Fibroblast of lung (primary cell): ENCODE data around the gene C9orf50. TPM values are rescaled to one million over a fixed set of nuclear protein-coding genes. Genes with fewer than 3 reads are reported as not detected.
A peak's percentile ranks its signal among the peaks of the same experiment; 100 is the strongest.

Source experiments
- DNase-seq, 2 donors: peaks; one replicate each; pipeline versions ENCODE4 v3.0.0 to v3.0.0-alpha.2; 2010; ENCODE audit warnings: low read depth in 2 of 2
- H2AFZ ChIP-seq: 2 replicates; pipeline ENCODE4 v1.5.1; 2012; ENCODE audit warnings: low read length, control low read depth, inconsistent platforms
- H3K27ac ChIP-seq: 2 replicates; pipeline ENCODE4 v1.5.1; 2011; ENCODE audit warnings: low read length, control low read depth; ENCODE audit not compliant: insufficient read depth
- H3K27me3 ChIP-seq: 2 replicates; pipeline ENCODE4 v1.5.1; 2011; ENCODE audit warnings: mild to moderate bottlenecking, low read length; ENCODE audit not compliant: control insufficient read depth, insufficient read depth
- H3K36me3 ChIP-seq: 2 replicates; pipeline ENCODE4 v1.5.1; 2011; ENCODE audit warnings: low read length; ENCODE audit not compliant: control insufficient read depth, insufficient read depth
- H3K4me1 ChIP-seq: 2 replicates; pipeline ENCODE4 v1.5.1; 2011; ENCODE audit warnings: low read length; ENCODE audit not compliant: control insufficient read depth, insufficient read depth; ENCODE audit errors: extremely low read depth
- H3K4me2 ChIP-seq: 2 replicates; pipeline ENCODE4 v1.5.1; 2011; ENCODE audit warnings: low read length, control low read depth; ENCODE audit not compliant: insufficient read depth; ENCODE audit errors: extremely low read depth
- H3K4me3 ChIP-seq, 4 experiments: fragments of 200-600 bp in 1 of 4; sonication (generic) in 1 of 4; replicated peaks in 1 of 4; 2 replicates each; pipeline ENCODE4 v1.5.1; 2011 to 2016; ENCODE audit warnings: low read length in 4 of 4, low read depth in 3 of 4, mild to moderate bottlenecking in 3 of 4, control low read depth in 2 of 4, inconsistent platforms in 1 of 4, mixed read lengths in 1 of 4; ENCODE audit not compliant: insufficient read depth in 1 of 4; ENCODE audit errors: control extremely low read depth in 1 of 4
- H3K79me2 ChIP-seq: 2 replicates; pipeline ENCODE4 v1.5.1; 2012; ENCODE audit warnings: mild to moderate bottlenecking, low read length, inconsistent platforms; ENCODE audit not compliant: control insufficient read depth, insufficient read depth
- H3K9ac ChIP-seq: 2 replicates; pipeline ENCODE4 v1.5.1; 2011; ENCODE audit warnings: mild to moderate bottlenecking, low read length, control low read depth; ENCODE audit not compliant: insufficient read depth
- H3K9me3 ChIP-seq: 2 replicates; pipeline ENCODE4 v1.5.1; 2012; ENCODE audit warnings: low read depth, low read length; ENCODE audit not compliant: control insufficient read depth, insufficient read depth
- H4K20me1 ChIP-seq: 2 replicates; pipeline ENCODE4 v1.5.1; 2011; ENCODE audit warnings: low read length; ENCODE audit not compliant: control insufficient read depth, insufficient read depth; ENCODE audit errors: extremely low read depth
- CTCF ChIP-seq, 2 donors: IDR thresholded peaks in 1 of 2; conservative IDR thresholded peaks in 1 of 2; 1 replicate in 1 of 2; 2 replicates in 1 of 2; pipeline ENCODE4 v1.5.1; 2011 to 2012; ENCODE audit warnings: low read length in 2 of 2, control low read depth in 1 of 2, inconsistent platforms in 1 of 2, low read depth in 1 of 2, mild to moderate bottlenecking in 1 of 2
- EZH2 ChIP-seq: IDR thresholded peaks from 2 replicates; pipeline ENCODE4 v1.5.1; 2012; ENCODE audit warnings: low read length, control low read depth, mild to moderate bottlenecking; ENCODE audit errors: missing control alignments
- polyA plus RNA-seq, 2 donors: library from polyadenylated mRNA; depleted of rRNA in 1 of 2; stranded (reverse) in 1 of 2; unstranded in 1 of 2; fragments of >200 nt; gene quantifications; 2 replicates each; pipeline ENCODE4 v1.2.1, GENCODE V29; 2011 to 2012; ENCODE audit warnings: missing spikeins in 1 of 2
- total RNA-seq: library from RNA; depleted of rRNA; stranded (reverse); fragments of >200 nt; gene quantifications from 2 replicates; pipeline ENCODE4 v1.2.1, GENCODE V29; 2014

The C9orf50 gene
- total and polyA plus RNA-seq, 2 donors (not counting 1 experiment from before 2014, with no cell fraction given) = 0.16 to 0.17 TPM

- H4K20me1 ChIP-seq = no peaks in the 10 kb centered on the region
- H2AFZ ChIP-seq = no peak overlapping the region
- no peaks in the 10 kb centered on the region for H3K9me3 ChIP-seq
- H3K27me3 ChIP-seq = no peaks in the 10 kb centered on the region
- H3K4me1 ChIP-seq = peaks cover 38% of the 10 kb centered on the region
- no peak for DNase-seq
- H3K79me2 ChIP-seq = no peaks in the 10 kb centered on the region
- peak overlapping the region; percentile 70 for H3K27ac ChIP-seq
- no peak overlapping the region for H3K9ac ChIP-seq
- TF ChIP-seq EZH2 (no peak), CTCF (conservative IDR thresholded peaks at IDR 0.05 in 1 of 2, IDR thresholded peaks at IDR 0.05 in 1 of 2; ENCODE audit: low read depth in 1 of 2, low read length in 2 of 2) (no peak)
- H3K4me2 ChIP-seq = no peak overlapping the region
- H3K36me3 ChIP-seq = no peaks in the 10 kb centered on the region
- no peak overlapping the region for H3K4me3 ChIP-seq
Measured at GRCh38 chr9:129571298-129572051, 49.4 kb downstream of the C9orf50 start.

GRCh38 chr9:129570450-129571297, 50.2 kb downstream of the C9orf50 start:
- H3K36me3 ChIP-seq = no peaks in the 10 kb centered on the region
- peak overlapping the region; percentile 52 for H3K4me2 ChIP-seq
- no peaks in the 10 kb centered on the region for H4K20me1 ChIP-seq
- H3K79me2 ChIP-seq = no peaks in the 10 kb centered on the region
- H3K9me3 ChIP-seq = no peaks in the 10 kb centered on the region
- no peak overlapping the region for H3K9ac ChIP-seq
- DNase-seq = peak; percentile 87 to 94
- H3K4me3 ChIP-seq = no peak overlapping the region
- H2AFZ ChIP-seq = no peak overlapping the region
- peaks cover 31% of the 10 kb centered on the region for H3K4me1 ChIP-seq
- H3K27ac ChIP-seq = peak overlapping the region; percentile 70
- no peak for TF ChIP-seq EZH2
- TF ChIP-seq CTCF (conservative IDR thresholded peaks at IDR 0.05 in 1 of 2, IDR thresholded peaks at IDR 0.05 in 1 of 2; ENCODE audit: low read depth in 1 of 2, low read length in 2 of 2) = no peak
- H3K27me3 ChIP-seq = no peaks in the 10 kb centered on the region
